GM12864 (cell line): ENCODE measurements around the gene NPC2.

Experiments
- DNase-seq: peaks from one replicate; pipeline ENCODE4 v3.0.0-alpha.2; 2011; ENCODE audit warnings: low read depth
- H3K4me3 ChIP-seq: 2 replicates; pipeline ENCODE4 v1.5.1; 2011; ENCODE audit warnings: mild to moderate bottlenecking, low read depth, low read length, control low read depth
- CTCF ChIP-seq: IDR thresholded peaks from 2 replicates; pipeline ENCODE4 v1.5.1; 2011; ENCODE audit warnings: low read depth, mild to moderate bottlenecking, moderate library complexity, low read length, control low read depth, inconsistent platforms; ENCODE audit errors: missing control alignments

NPC2 gene

GRCh38 chr14:74493343-74494261 is 497 bp upstream of the NPC2 start, which contains the start of gene ISCA2:
TSS of gene ISCA2 (plus strand) at chr14:74493765. CDS start at chr14:74493775, 10 bp downstream.
- peak within 1 kb of the TSS; percentile 98 for H3K4me3 ChIP-seq
- no peak for TF ChIP-seq CTCF
- peak; percentile 97 for DNase-seq

GRCh38 chr14:74491956-74492775 is 939 bp downstream of the NPC2 start:
- TF ChIP-seq CTCF = peak; percentile 56
- peak overlapping the region; percentile 63 for H3K4me3 ChIP-seq
- peak; percentile 38 for DNase-seq

- no peak overlapping the region for H3K4me3 ChIP-seq
- no peak for TF ChIP-seq CTCF
- DNase-seq = no peak
Measured at GRCh38 chr14:74490486-74490885, 2.6 kb downstream of the NPC2 start.

- TF ChIP-seq CTCF = no peak
- no peak overlapping the region for H3K4me3 ChIP-seq
- no peak for DNase-seq
Measured at GRCh38 chr14:74488786-74489397, 4.2 kb downstream of the NPC2 start.

GRCh38 chr14:74486164-74486563 is 6.9 kb downstream of the NPC2 start:
- DNase-seq = no peak
- TF ChIP-seq CTCF = no peak
- H3K4me3 ChIP-seq = no peak overlapping the region

- TF ChIP-seq CTCF = no peak
- no peak for DNase-seq
- H3K4me3 ChIP-seq = no peak overlapping the region
Measured at GRCh38 chr14:74483321-74483720, 9.8 kb downstream of the NPC2 start.
